K562 (cell line): ENCODE data around the gene LCA5L. TPM values are rescaled to one million over a fixed set of nuclear protein-coding genes. Genes with fewer than 3 reads are reported as not detected.
A peak's percentile ranks its signal among the peaks of the same experiment; 100 is the strongest.

ENCODE experiments used
- ATAC-seq: fragments of 200-7000 bp; cut with Tn5 transposase; 3 replicates; pipeline ENCODE4 v1.9.1; 2020; ENCODE audit warnings: moderate library complexity
- BruUV-seq: library from RNA; stranded (reverse); fragments of 400-500 nt; replicated peaks from 2 replicates; lab custom pipeline; 2021; lab: Mats Ljungman, UMichigan
- CTCF ChIA-PET: fragments of 300-600 bp; formaldehyde crosslinking; extraction: SDS; loops from one replicate; lab custom pipeline; 2021; ENCODE audit warnings: low intra/inter-chr PET ratio; lab: Yijun Ruan, JAX
- POLR2A ChIA-PET: fragments of 300-600, 350-650 bp; sonication (Branson Sonifier 250); formaldehyde crosslinking; extraction: SDS; loops from one replicate; lab custom pipeline; 2021; ENCODE audit warnings: antibody characterized with exemption, inconsistent platforms; lab: Yijun Ruan, JAX
- DNase-seq, 4 experiments: peaks; one replicate each; pipeline versions ENCODE4 v3.0.0 to v3.0.0-alpha.2; 2011 to 2018; ENCODE audit warnings: low spot score in 3 of 4, mixed read lengths in 3 of 4; ENCODE audit errors: extremely low read depth in 1 of 4
- FAIRE-seq: peaks from 2 replicates; lab custom pipeline; 2011; peaks lifted over from hg19 to GRCh38; lab: Jason Lieb, UNC
- H2AFZ ChIP-seq: 2 replicates; pipeline ENCODE4 v1.6.0; 2011; ENCODE audit warnings: low read depth, low read length, control low read depth, inconsistent platforms
- H3K27ac ChIP-seq: fragments of 200-600 bp; 3 replicates; pipeline ENCODE4 v1.8.0; 2011; ENCODE audit warnings: low read depth, mild to moderate bottlenecking, control low read depth, inconsistent platforms, low read length, moderate library complexity, mixed read lengths; ENCODE audit errors: extremely low read depth
- H3K27me3 ChIP-seq, 2 experiments: fragments of 300-600 bp in 1 of 2; 2 replicates in 1 of 2; 3 replicates in 1 of 2; pipeline versions ENCODE4 v1.6.0 to v1.8.0; 2011; ENCODE audit warnings: inconsistent platforms in 2 of 2, low read length in 2 of 2, mild to moderate bottlenecking in 1 of 2, mixed read lengths in 1 of 2, moderate library complexity in 1 of 2; ENCODE audit not compliant: control insufficient read depth in 2 of 2, insufficient read depth in 2 of 2
- H3K36me3 ChIP-seq: fragments of 300-600 bp; 3 replicates; pipeline ENCODE4 v1.8.0; 2011; ENCODE audit warnings: mild to moderate bottlenecking, low read length, inconsistent platforms; ENCODE audit not compliant: control insufficient read depth, insufficient read depth
- H3K4me1 ChIP-seq, 2 experiments: fragments of 200-600 bp in 1 of 2; replicated peaks in 1 of 2; 2 replicates in 1 of 2; 3 replicates in 1 of 2; pipeline versions ENCODE4 v1.5.1 to v1.8.0; 2011; ENCODE audit warnings: inconsistent platforms in 2 of 2, low read length in 2 of 2, mild to moderate bottlenecking in 1 of 2, mixed read lengths in 1 of 2, moderate library complexity in 1 of 2; ENCODE audit not compliant: control insufficient read depth in 2 of 2, insufficient read depth in 2 of 2
- H3K4me2 ChIP-seq: 2 replicates; pipeline ENCODE4 v1.6.1; 2011; ENCODE audit warnings: low read length, control low read depth, inconsistent platforms, mixed read lengths; ENCODE audit not compliant: insufficient read depth
- H3K4me3 ChIP-seq: fragments of 200-600 bp; sonication (generic), shearing (Covaris generic); 2 replicates; pipeline ENCODE4 v1.5.1; 2016; ENCODE audit warnings: control low read depth, inconsistent platforms
- H3K79me2 ChIP-seq: fragments of 200-600 bp; 3 replicates; pipeline ENCODE4 v1.8.0; 2011; ENCODE audit warnings: low read length, inconsistent platforms; ENCODE audit not compliant: control insufficient read depth, insufficient read depth
- H3K9ac ChIP-seq, 2 experiments: 2 replicates each; pipeline versions ENCODE4 v1.6.0 to v1.6.1; 2011; ENCODE audit warnings: low read depth in 2 of 2, low read length in 2 of 2, control low read depth in 1 of 2, inconsistent platforms in 1 of 2, mild to moderate bottlenecking in 1 of 2, mixed read lengths in 1 of 2; ENCODE audit not compliant: insufficient read depth in 1 of 2
- H3K9me1 ChIP-seq: one replicate; pipeline ENCODE4 v1.6.0; 2011; ENCODE audit warnings: inconsistent platforms, mild to moderate bottlenecking, low read length, moderate library complexity; ENCODE audit not compliant: control insufficient read depth, insufficient read depth
- H3K9me3 ChIP-seq: replicated peaks from 2 replicates; pipeline ENCODE4 v1.5.1; 2011; ENCODE audit warnings: low read depth, low read length, inconsistent platforms; ENCODE audit not compliant: control insufficient read depth, insufficient read depth
- H4K20me1 ChIP-seq: replicated peaks from 2 replicates; pipeline ENCODE4 v1.6.1; 2011; ENCODE audit warnings: low read length, inconsistent platforms, mixed read lengths; ENCODE audit not compliant: control insufficient read depth, insufficient read depth
- CBX2 ChIP-seq: fragments of 200-600 bp; sonication (generic); IDR thresholded peaks from one replicate; pipeline ENCODE4 v1.6.1; 2012; ENCODE audit warnings: mild to moderate bottlenecking, low read length, inconsistent platforms; ENCODE audit not compliant: insufficient read depth, poor library complexity, severe bottlenecking
- ELK3 ChIP-seq: fragments of 450-650 bp; formaldehyde crosslinking; IDR thresholded peaks from 2 replicates; pipeline ENCODE4 v1.4.0; 2020; ENCODE audit warnings: mild to moderate bottlenecking
- FOXJ2 ChIP-seq: fragments of 200-800 bp; sonication (Bioruptor generic); IDR thresholded peaks from 2 replicates; pipeline ENCODE4 v1.6.1; 2016; ENCODE audit warnings: missing genetic modification characterization, missing compliant biosample characterization
- NFYB ChIP-seq: IDR thresholded peaks from 2 replicates; pipeline ENCODE4 v1.6.1; 2011; ENCODE audit warnings: mild to moderate bottlenecking, moderate library complexity; ENCODE audit not compliant: insufficient read length; ENCODE audit errors: extremely low read depth
- NR2C1 ChIP-seq, 2 experiments: fragments of 450-650 bp; IDR thresholded peaks; 2 replicates each; pipeline ENCODE4 v1.6.1; 2017; ENCODE audit warnings: mild to moderate bottlenecking in 2 of 2, antibody characterized with exemption in 1 of 2, inconsistent platforms in 1 of 2, missing compliant biosample characterization in 1 of 2, missing genetic modification characterization in 1 of 2
- PCBP1 ChIP-seq: fragments of 200-400 bp; formaldehyde crosslinking; IDR thresholded peaks from 2 replicates; pipeline ENCODE4 v1.6.1; 2018; ENCODE audit warnings: mild to moderate bottlenecking, low read depth, low read length; ENCODE audit not compliant: poor library complexity, severe bottlenecking
- RBFOX2 ChIP-seq: fragments of 200-400 bp; formaldehyde crosslinking; IDR thresholded peaks from 2 replicates; pipeline ENCODE4 v1.6.1; 2017; ENCODE audit warnings: low read depth, mild to moderate bottlenecking, low read length, moderate library complexity
- RBM25 ChIP-seq: fragments of 200-400 bp; formaldehyde crosslinking; IDR thresholded peaks from 2 replicates; pipeline ENCODE4 v1.6.1; 2018; ENCODE audit warnings: low read length, low read depth, moderate library complexity; ENCODE audit not compliant: severe bottlenecking
- SREBF2 ChIP-seq: sonication (generic); formaldehyde crosslinking; IDR thresholded peaks from 2 replicates; pipeline ENCODE4 v1.4.0; 2020; ENCODE audit warnings: mild to moderate bottlenecking, missing genetic modification reagents
- TFAM ChIP-seq: fragments of 250-450 bp; sonication (Bioruptor Pico); conservative IDR thresholded peaks from 2 replicates; pipeline ENCODE4 v1.5.0; 2021; ENCODE audit warnings: mild to moderate bottlenecking, moderate library complexity
- TSHZ1 ChIP-seq: fragments of 250-450 bp; sonication (Bioruptor Pico); IDR thresholded peaks from 2 replicates; pipeline ENCODE4 v1.4.0; 2020; ENCODE audit warnings: mild to moderate bottlenecking, moderate library complexity
- ZKSCAN8 ChIP-seq: fragments of 200-800 bp; sonication (Bioruptor generic); IDR thresholded peaks from 2 replicates; pipeline ENCODE4 v1.6.1; 2016; ENCODE audit warnings: missing genetic modification characterization, missing compliant biosample characterization
- ZNF551 ChIP-seq: fragments of 250-450 bp; sonication (Bioruptor Pico); IDR thresholded peaks from 2 replicates; pipeline ENCODE4 v1.5.0; 2021; ENCODE audit warnings: mild to moderate bottlenecking, moderate library complexity
- ZNF696 ChIP-seq: fragments of 250-450 bp; sonication (Bioruptor Pico); conservative IDR thresholded peaks from 2 replicates; pipeline ENCODE4 v1.4.0; 2020; ENCODE audit warnings: mild to moderate bottlenecking, moderate library complexity
- WGBS: fragments of 100-300 bp; shearing (Covaris generic); methylation state at CpG from one replicate; pipeline ENCODE4 v1.1.6; 2016; ENCODE audit warnings: low coverage, mixed read lengths; ENCODE audit not compliant: insufficient coverage; ENCODE audit errors: missing lambda C conversion rate; 5-methylcytosine and 5-hydroxymethylcytosine counted together
- in situ Hi-C: fragments of 300-500 bp; cut with MboI; formaldehyde crosslinking; loops from 4 replicates; pipeline ENCODE4 v1.15.0; 2018; ENCODE audit warnings: inconsistent platforms, mixed read lengths
- intact Hi-C: fragments of 100-400 bp; cut with micrococcal nuclease; formaldehyde crosslinking; loops from 2 replicates; pipeline ENCODE4 v1.14.2; 2022
- polyA plus RNA-seq, 8 experiments: library from polyadenylated mRNA; depleted of rRNA in 4 of 8; stranded (reverse) in 5 of 8; unstranded in 3 of 8; fragments of >200 nt; fragmentation: Nextera tagmentation in 2 of 8; fragmentation: Illumina TruSeq in 1 of 8; extraction: Ambion mirVana in 2 of 8; extraction: Trizol in 1 of 8; gene quantifications; 2 replicates each; pipeline versions ENCODE4 v1.2.1 to v1.2.3, GENCODE V29; 2011 to 2014; ENCODE audit warnings: inconsistent platforms in 1 of 8, missing spikeins in 1 of 8
- total RNA-seq, 7 experiments: library from RNA; depleted of rRNA in 6 of 7; stranded (reverse); fragments of >200 nt in 6 of 7; fragmentation: Illumina TruSeq in 2 of 7; extraction: Trizol in 2 of 7; gene quantifications; 2 replicates each; pipeline versions ENCODE4 v1.2.1 to v1.2.3, GENCODE V29; 2011 to 2021; ENCODE audit warnings: low replicate concordance in 1 of 7

The LCA5L gene
- total and polyA plus RNA-seq, 9 of the 15 experiments (the other 6 are each of a cell fraction or from before 2014, with no cell fraction given) = 1.8 to 4.9 (median 3.8) TPM

DNA sequence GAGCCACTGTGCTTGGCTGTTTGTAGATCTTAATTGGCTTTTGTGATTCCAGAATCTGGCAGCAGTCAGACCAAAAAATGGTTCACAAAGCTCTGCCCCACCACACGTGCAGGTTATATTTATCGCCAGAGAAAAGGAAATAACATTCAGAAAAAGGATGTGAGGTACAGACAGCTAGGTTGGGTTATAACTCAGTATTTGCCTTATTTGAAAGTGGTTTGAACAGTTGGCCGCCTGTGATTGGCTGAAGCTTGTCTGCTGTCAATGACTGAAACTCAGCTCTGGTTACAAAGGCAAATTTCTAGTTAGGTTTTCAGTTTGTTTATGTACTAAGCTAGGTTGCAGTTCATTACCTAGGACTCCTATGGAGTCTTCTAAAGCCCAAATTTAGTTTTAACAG lies 15.8 kb upstream of the LCA5L start:
- H3K36me3 ChIP-seq = no peaks in the 10 kb centered on the region
- in situ Hi-C loops = no loop called here
- no peaks in the 10 kb centered on the region for H3K4me1 ChIP-seq
- H3K4me3 ChIP-seq = no peak overlapping the region
- no peak overlapping the region for H3K9ac ChIP-seq
- H3K9me3 ChIP-seq = no peaks in the 10 kb centered on the region
- FAIRE-seq = no peak
- H3K27ac ChIP-seq = no peak overlapping the region
- no peaks in the 10 kb centered on the region for H4K20me1 ChIP-seq
- WGBS = 33% methylated on average over 3 of the region's 3 CpGs
- intact Hi-C loops = no loop called here
- peak; percentile 48 for ATAC-seq
- no peak overlapping the region; the same call in 1 of the 2 replicates for H3K4me2 ChIP-seq
- H3K27me3 ChIP-seq = no peaks in the 10 kb centered on the region
- no TSS peak for BruUV-seq
- no peak for DNase-seq
- POLR2A ChIA-PET = interaction anchor here (1.3 to 2.0 kb wide), 3 partner anchors 9 to 17 kb away, joined by 3 to 19 read pairs (median 5); partner anchors contain the start of gene SH3BGR
- CTCF ChIA-PET = no interaction called here
- no peaks in the 10 kb centered on the region for H3K9me1 ChIP-seq
- TF ChIP-seq RBFOX2 (no peak), NR2C1 (IDR thresholded peaks at IDR 0.05) (no peak), NR2C1 (tag; IDR thresholded peaks at IDR 0.05) (no peak), ELK3 (CRISPR knock-in tag) (no peak), PCBP1 (no peak), SREBF2 (CRISPR knock-in tag) (no peak), CBX2 (no peak), ZKSCAN8 (CRISPR knock-in tag) (no peak), RBM25 (peak; percentile 10), TFAM (no peak), NFYB (peak; percentile 16), ZNF551 (CRISPR knock-in tag) (no peak), ZNF696 (CRISPR knock-in tag) (no peak), FOXJ2 (tag) (no peak), TSHZ1 (CRISPR knock-in tag) (no peak)
- H2AFZ ChIP-seq = peak overlapping the region; percentile 53
- no peaks in the 10 kb centered on the region for H3K79me2 ChIP-seq
